Fibroblast of skin of left biceps (primary cell): Measurements from ENCODE around the gene PTPRF.

ENCODE experiments used
- DNase-seq, 2 experiments: peaks; one replicate each; pipeline ENCODE4 v3.0.0-alpha.2; 2013; ENCODE audit warnings: low read depth in 2 of 2

PTPRF gene

GRCh38 chr1:43664369-43664768 is 133.7 kb downstream of the PTPRF start:
- no peak for DNase-seq

- DNase-seq, result no peak
Observed at GRCh38 chr1:43666608-43667007, 135.9 kb downstream of the PTPRF start.

GRCh38 chr1:43668956-43669355 is 138.3 kb downstream of the PTPRF start:
- DNase-seq, result no peak

GRCh38 chr1:43669878-43670277 is 139.2 kb downstream of the PTPRF start:
- DNase-seq, result no peak

GRCh38 chr1:43671193-43671592 is 140.5 kb downstream of the PTPRF start:
- DNase-seq, result no peak

GRCh38 chr1:43671626-43672330 is 141.1 kb downstream of the PTPRF start:
- DNase-seq, result peak in 1 of 2 experiments; percentile 3

- DNase-seq, result no peak
Observed at GRCh38 chr1:43673261-43673660, 142.6 kb downstream of the PTPRF start.
